GM23338 (cell line): Measurements from ENCODE around the gene POLE. TPM values are rescaled to one million over a fixed set of nuclear protein-coding genes. Genes with fewer than 3 reads are reported as not detected.

Experiments
- ATAC-seq: fragments of 200-7000 bp; cut with Tn5 transposase; 3 replicates; pipeline ENCODE4 v1.9.1; 2020
- DNase-seq: peaks from one replicate; pipeline ENCODE4 v3.0.0-alpha.2; 2015; ENCODE audit warnings: low spot score
- H2AFZ ChIP-seq: fragments of 200-600 bp; sonication (generic); 2 replicates; pipeline ENCODE4 v1.8.0; 2016; ENCODE audit warnings: antibody characterized with exemption, mild to moderate bottlenecking, moderate library complexity
- H3F3A ChIP-seq: fragments of 200-600 bp; sonication (generic); replicated peaks from 2 replicates; pipeline ENCODE4 v1.8.0; 2017; ENCODE audit warnings: antibody characterized with exemption, mixed run types, low read depth
- H3K27ac ChIP-seq: fragments of 200-600 bp; sonication (generic); 2 replicates; pipeline ENCODE4 v1.6.1; 2016; ENCODE audit warnings: low read depth
- H3K27me3 ChIP-seq: fragments of 200-600 bp; sonication (generic); 2 replicates; pipeline ENCODE4 v1.8.0; 2016; ENCODE audit warnings: mild to moderate bottlenecking, mixed run types, moderate library complexity; ENCODE audit not compliant: insufficient read depth
- H3K36me3 ChIP-seq: fragments of 200-600 bp; sonication (generic); 2 replicates; pipeline ENCODE4 v1.8.0; 2016; ENCODE audit warnings: mild to moderate bottlenecking; ENCODE audit not compliant: insufficient read depth
- H3K4me1 ChIP-seq: fragments of 200-600 bp; sonication (generic); 2 replicates; pipeline ENCODE4 v1.8.0; 2016; ENCODE audit warnings: mild to moderate bottlenecking, moderate library complexity; ENCODE audit not compliant: insufficient read depth
- H3K4me2 ChIP-seq: fragments of 200-600 bp; sonication (generic); 2 replicates; pipeline ENCODE4 v1.7.1; 2017; ENCODE audit warnings: mixed run types
- H3K4me3 ChIP-seq: fragments of 200-600 bp; sonication (generic); 2 replicates; pipeline ENCODE4 v1.6.1; 2016; ENCODE audit warnings: mixed run types
- H3K79me2 ChIP-seq: fragments of 200-600 bp; sonication (generic); replicated peaks from 2 replicates; pipeline ENCODE4 v1.8.0; 2017; ENCODE audit warnings: mild to moderate bottlenecking; ENCODE audit not compliant: insufficient read depth
- H3K9me2 ChIP-seq: fragments of 200-600 bp; sonication (generic); 2 replicates; pipeline ENCODE4 v1.8.0; 2017; ENCODE audit not compliant: insufficient read depth
- H4K20me1 ChIP-seq: fragments of 200-600 bp; sonication (generic); replicated peaks from 2 replicates; pipeline ENCODE4 v1.8.0; 2017; ENCODE audit warnings: mild to moderate bottlenecking; ENCODE audit not compliant: insufficient read depth
- H3K27ac Mint-ChIP-seq: 2 replicates; pipeline ENCODE4 v1.8.0; 2020; ENCODE audit warnings: inconsistent platforms, mild to moderate bottlenecking, moderate library complexity, mixed read lengths
- H3K27me3 Mint-ChIP-seq: 3 replicates; pipeline ENCODE4 v1.8.0; 2022; ENCODE audit warnings: low read depth, mild to moderate bottlenecking, moderate library complexity, mixed read lengths, inconsistent platforms; ENCODE audit not compliant: insufficient read depth, poor library complexity
- H3K36me3 Mint-ChIP-seq: 3 replicates; pipeline ENCODE4 v1.8.0; 2021; ENCODE audit warnings: low read depth, mild to moderate bottlenecking, inconsistent platforms, moderate library complexity, mixed read lengths
- H3K4me1 Mint-ChIP-seq: 3 replicates; pipeline ENCODE4 v1.8.0; 2020; ENCODE audit warnings: mild to moderate bottlenecking, inconsistent platforms, mixed read lengths
- H3K4me3 Mint-ChIP-seq: 3 replicates; pipeline ENCODE4 v1.8.0; 2021; ENCODE audit warnings: moderate library complexity, mild to moderate bottlenecking, inconsistent platforms, mixed read lengths
- H3K9me3 Mint-ChIP-seq: 3 replicates; pipeline ENCODE4 v1.8.0; 2020; ENCODE audit warnings: moderate library complexity, mild to moderate bottlenecking, inconsistent platforms, mixed read lengths
- CTCF ChIP-seq, 2 experiments: fragments of 200-600 bp in 1 of 2; sonication (generic) in 1 of 2; conservative IDR thresholded peaks; 2 replicates each; pipeline versions ENCODE4 v1.5.1 to v1.6.1; 2016 to 2017; ENCODE audit warnings: antibody characterized with exemption in 2 of 2, low read depth in 2 of 2, mild to moderate bottlenecking in 2 of 2, moderate library complexity in 1 of 2
- EZH2 ChIP-seq: fragments of 200-600 bp; sonication (generic); IDR thresholded peaks from one replicate; pipeline ENCODE4 v1.8.0; 2017; ENCODE audit warnings: antibody characterized with exemption, mild to moderate bottlenecking, low read depth; ENCODE audit not compliant: unreplicated experiment
- EZH2phosphoT487 ChIP-seq: fragments of 200-600 bp; sonication (generic); IDR thresholded peaks from one replicate; pipeline ENCODE4 v1.8.1; 2018; ENCODE audit warnings: antibody characterized with exemption; ENCODE audit not compliant: unreplicated experiment
- JUNB ChIP-seq: IDR thresholded peaks from one replicate; pipeline ENCODE4 v1.6.1; 2016; ENCODE audit warnings: antibody characterized with exemption; ENCODE audit not compliant: unreplicated experiment
- NANOG ChIP-seq: IDR thresholded peaks from 2 replicates; pipeline ENCODE4 v1.6.1; 2016; ENCODE audit warnings: antibody characterized with exemption, borderline replicate concordance
- POLR2AphosphoS5 ChIP-seq: IDR thresholded peaks from 2 replicates; pipeline ENCODE4 v1.6.1; 2016; ENCODE audit warnings: antibody characterized with exemption, low read depth
- REST ChIP-seq: IDR thresholded peaks from one replicate; pipeline ENCODE4 v1.6.1; 2018; ENCODE audit warnings: antibody characterized with exemption; ENCODE audit not compliant: unreplicated experiment
- STAT1 ChIP-seq: IDR thresholded peaks from one replicate; pipeline ENCODE4 v1.6.1; 2016; ENCODE audit warnings: antibody characterized with exemption; ENCODE audit not compliant: unreplicated experiment
- ZNF114 ChIP-seq: fragments of 250-450 bp; sonication (Bioruptor Pico); IDR thresholded peaks from 2 replicates; pipeline ENCODE4 v1.5.0; 2020; ENCODE audit warnings: mild to moderate bottlenecking, moderate library complexity
- ZNF331 ChIP-seq: fragments of 250-450 bp; sonication (Bioruptor Pico); IDR thresholded peaks from 2 replicates; pipeline ENCODE4 v1.5.0; 2020; ENCODE audit warnings: low read depth, mild to moderate bottlenecking, moderate library complexity
- polyA plus RNA-seq: library from polyadenylated mRNA; unstranded; fragments of >200 nt; fragmentation: Nextera tagmentation; extraction: Ambion mirVana; gene quantifications from 2 replicates; pipeline ENCODE4 v1.2.1, GENCODE V29; 2016
- total RNA-seq: library from RNA; depleted of rRNA; stranded (reverse); fragments of >200 nt; shearing (Covaris generic); gene quantifications from 2 replicates; pipeline ENCODE4 v1.2.3, GENCODE V29; 2014
- TF ChIP-seq, protein P1 (sequence below): fragments of 250-450 bp; sonication (Bioruptor Pico); IDR thresholded peaks from 2 replicates; pipeline ENCODE4 v1.5.0; 2020; ENCODE audit warnings: mild to moderate bottlenecking, moderate library complexity
- TF ChIP-seq, protein P2 (sequence below): IDR thresholded peaks from 2 replicates; pipeline ENCODE4 v1.6.1; 2016; ENCODE audit warnings: antibody characterized with exemption

Gene POLE
- total and polyA plus RNA-seq, 2 experiments from 2014 or later, result 33.6 to 125 TPM

DNA sequence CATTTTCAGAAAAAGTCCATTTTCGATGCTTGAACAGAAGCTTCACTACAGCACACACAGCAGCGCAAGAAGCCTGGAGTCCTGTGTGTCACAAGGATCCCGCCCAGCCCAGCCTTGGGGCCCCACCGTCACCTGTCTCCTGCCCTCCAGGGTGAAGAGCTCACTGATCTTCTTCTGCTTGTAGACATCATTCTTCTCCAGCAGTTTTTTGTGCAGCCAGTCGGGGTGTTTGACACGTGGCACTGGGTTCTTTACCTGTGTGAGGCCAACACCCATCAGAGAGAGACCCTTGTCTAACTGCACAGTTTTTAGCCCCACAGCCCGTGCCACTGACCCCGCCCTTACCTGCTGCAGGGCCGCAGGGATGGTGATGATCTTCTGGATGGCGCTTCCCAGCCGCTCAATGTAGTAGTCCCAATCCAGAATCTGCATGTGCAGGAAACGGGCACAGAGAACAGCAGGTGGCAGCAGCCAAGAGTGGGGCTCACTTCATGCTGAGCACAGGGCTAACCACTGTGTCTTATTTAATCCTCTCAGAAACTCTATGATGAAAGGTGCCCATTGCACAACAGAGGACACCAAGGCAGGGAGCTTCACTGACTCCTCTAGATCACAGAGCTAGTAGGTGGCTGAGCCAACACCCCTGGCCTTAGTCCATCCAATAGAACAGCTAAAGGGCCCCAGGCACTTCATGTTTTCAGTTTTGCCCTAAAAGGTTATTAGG is 30.0 kb downstream of the POLE start:
- no peak overlapping the region for H3K4me3 Mint-ChIP-seq
- peaks cover 72% of the 10 kb centered on the region for H3K36me3 ChIP-seq
- ATAC-seq, result no peak

More for the DNA sequence above, 30.0 kb downstream of the POLE start:
- H3K9me2 ChIP-seq, result no peaks in the 10 kb centered on the region
- H3K27me3 ChIP-seq, result no peaks in the 10 kb centered on the region
- no peak overlapping the region for H2AFZ ChIP-seq
- no peak overlapping the region for H3K4me3 ChIP-seq
- H3K27me3 Mint-ChIP-seq, result peaks cover 2% of the 10 kb centered on the region
- 0 out of 2 replicates have a peak, but pooled peaks cover 12% of the 10 kb centered on the region for H3F3A ChIP-seq
- H4K20me1 ChIP-seq, result peaks cover 6% of the 10 kb centered on the region
- 0 out of 2 replicates have a peak overlapping the region, but pooled peaks have one; percentile 26 for H3K27ac ChIP-seq
- H3K9me3 Mint-ChIP-seq, result no peaks in the 10 kb centered on the region
- no peaks in the 10 kb centered on the region for H3K4me1 ChIP-seq
- no peak overlapping the region for H3K27ac Mint-ChIP-seq
- no peak for DNase-seq
- H3K36me3 Mint-ChIP-seq, result peaks cover 89% of the 10 kb centered on the region
- H3K4me2 ChIP-seq, result no peak overlapping the region
- TF ChIP-seq EZH2phosphoT487 (no peak), STAT1 (no peak), EZH2 (no peak), JUNB (no peak), NANOG (no peak), CTCF (conservative IDR thresholded peaks at IDR 0.05; ENCODE audit: low read depth in 2 of 2) (no peak), POLR2AphosphoS5 (no peak), ZNF331 (CRISPR knock-in tag) (no peak), ZNF114 (no peak), REST (no peak)
- TF ChIP-seq, protein P1, sequence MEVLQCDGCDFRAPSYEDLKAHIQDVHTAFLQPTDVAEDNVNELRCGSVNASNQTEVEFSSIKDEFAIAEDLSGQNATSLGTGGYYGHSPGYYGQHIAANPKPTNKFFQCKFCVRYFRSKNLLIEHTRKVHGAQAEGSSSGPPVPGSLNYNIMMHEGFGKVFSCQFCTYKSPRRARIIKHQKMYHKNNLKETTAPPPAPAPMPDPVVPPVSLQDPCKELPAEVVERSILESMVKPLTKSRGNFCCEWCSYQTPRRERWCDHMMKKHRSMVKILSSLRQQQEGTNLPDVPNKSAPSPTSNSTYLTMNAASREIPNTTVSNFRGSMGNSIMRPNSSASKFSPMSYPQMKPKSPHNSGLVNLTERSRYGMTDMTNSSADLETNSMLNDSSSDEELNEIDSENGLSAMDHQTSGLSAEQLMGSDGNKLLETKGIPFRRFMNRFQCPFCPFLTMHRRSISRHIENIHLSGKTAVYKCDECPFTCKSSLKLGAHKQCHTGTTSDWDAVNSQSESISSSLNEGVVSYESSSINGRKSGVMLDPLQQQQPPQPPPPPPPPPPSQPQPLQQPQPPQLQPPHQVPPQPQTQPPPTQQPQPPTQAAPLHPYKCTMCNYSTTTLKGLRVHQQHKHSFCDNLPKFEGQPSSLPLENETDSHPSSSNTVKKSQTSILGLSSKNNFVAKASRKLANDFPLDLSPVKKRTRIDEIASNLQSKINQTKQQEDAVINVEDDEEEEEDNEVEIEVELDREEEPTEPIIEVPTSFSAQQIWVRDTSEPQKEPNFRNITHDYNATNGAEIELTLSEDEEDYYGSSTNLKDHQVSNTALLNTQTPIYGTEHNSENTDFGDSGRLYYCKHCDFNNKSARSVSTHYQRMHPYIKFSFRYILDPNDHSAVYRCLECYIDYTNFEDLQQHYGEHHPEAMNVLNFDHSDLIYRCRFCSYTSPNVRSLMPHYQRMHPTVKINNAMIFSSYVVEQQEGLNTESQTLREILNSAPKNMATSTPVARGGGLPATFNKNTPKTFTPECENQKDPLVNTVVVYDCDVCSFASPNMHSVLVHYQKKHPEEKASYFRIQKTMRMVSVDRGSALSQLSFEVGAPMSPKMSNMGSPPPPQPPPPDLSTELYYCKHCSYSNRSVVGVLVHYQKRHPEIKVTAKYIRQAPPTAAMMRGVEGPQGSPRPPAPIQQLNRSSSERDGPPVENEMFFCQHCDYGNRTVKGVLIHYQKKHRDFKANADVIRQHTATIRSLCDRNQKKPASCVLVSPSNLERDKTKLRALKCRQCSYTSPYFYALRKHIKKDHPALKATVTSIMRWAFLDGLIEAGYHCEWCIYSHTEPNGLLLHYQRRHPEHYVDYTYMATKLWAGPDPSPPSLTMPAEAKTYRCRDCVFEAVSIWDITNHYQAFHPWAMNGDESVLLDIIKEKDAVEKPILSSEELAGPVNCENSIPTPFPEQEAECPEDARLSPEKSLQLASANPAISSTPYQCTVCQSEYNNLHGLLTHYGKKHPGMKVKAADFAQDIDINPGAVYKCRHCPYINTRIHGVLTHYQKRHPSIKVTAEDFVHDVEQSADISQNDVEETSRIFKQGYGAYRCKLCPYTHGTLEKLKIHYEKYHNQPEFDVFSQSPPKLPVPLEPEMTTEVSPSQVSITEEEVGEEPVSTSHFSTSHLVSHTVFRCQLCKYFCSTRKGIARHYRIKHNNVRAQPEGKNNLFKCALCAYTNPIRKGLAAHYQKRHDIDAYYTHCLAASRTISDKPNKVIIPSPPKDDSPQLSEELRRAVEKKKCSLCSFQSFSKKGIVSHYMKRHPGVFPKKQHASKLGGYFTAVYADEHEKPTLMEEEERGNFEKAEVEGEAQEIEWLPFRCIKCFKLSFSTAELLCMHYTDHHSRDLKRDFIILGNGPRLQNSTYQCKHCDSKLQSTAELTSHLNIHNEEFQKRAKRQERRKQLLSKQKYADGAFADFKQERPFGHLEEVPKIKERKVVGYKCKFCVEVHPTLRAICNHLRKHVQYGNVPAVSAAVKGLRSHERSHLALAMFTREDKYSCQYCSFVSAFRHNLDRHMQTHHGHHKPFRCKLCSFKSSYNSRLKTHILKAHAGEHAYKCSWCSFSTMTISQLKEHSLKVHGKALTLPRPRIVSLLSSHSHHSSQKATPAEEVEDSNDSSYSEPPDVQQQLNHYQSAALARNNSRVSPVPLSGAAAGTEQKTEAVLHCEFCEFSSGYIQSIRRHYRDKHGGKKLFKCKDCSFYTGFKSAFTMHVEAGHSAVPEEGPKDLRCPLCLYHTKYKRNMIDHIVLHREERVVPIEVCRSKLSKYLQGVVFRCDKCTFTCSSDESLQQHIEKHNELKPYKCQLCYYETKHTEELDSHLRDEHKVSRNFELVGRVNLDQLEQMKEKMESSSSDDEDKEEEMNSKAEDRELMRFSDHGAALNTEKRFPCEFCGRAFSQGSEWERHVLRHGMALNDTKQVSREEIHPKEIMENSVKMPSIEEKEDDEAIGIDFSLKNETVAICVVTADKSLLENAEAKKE (CRISPR knock-in tag), result no peak
- TF ChIP-seq, protein P2, sequence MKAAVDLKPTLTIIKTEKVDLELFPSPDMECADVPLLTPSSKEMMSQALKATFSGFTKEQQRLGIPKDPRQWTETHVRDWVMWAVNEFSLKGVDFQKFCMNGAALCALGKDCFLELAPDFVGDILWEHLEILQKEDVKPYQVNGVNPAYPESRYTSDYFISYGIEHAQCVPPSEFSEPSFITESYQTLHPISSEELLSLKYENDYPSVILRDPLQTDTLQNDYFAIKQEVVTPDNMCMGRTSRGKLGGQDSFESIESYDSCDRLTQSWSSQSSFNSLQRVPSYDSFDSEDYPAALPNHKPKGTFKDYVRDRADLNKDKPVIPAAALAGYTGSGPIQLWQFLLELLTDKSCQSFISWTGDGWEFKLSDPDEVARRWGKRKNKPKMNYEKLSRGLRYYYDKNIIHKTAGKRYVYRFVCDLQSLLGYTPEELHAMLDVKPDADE, result no peak
- H3K79me2 ChIP-seq, result no peaks in the 10 kb centered on the region
- no peaks in the 10 kb centered on the region for H3K4me1 Mint-ChIP-seq
